Measurements from ENCODE around the gene GRM8.

The GRM8 gene

GRCh38 chr7:127146746-127147536 lies 105.8 kb downstream of the GRM8 start:
- H3K4me3 ChIP-seq (ENCODE audit: control insufficient read depth, low read depth, low read length): no peak overlapping the region
- TF ChIP-seq CTCF (conservative IDR thresholded peaks at IDR 0.05; ENCODE audit: control insufficient read depth, insufficient read depth, low read depth, low read length): no peak
- DNase-seq (ENCODE audit: low read depth): no peak

- DNase-seq (ENCODE audit: low read depth): no peak
- no peak for TF ChIP-seq CTCF (conservative IDR thresholded peaks at IDR 0.05; ENCODE audit: control insufficient read depth, insufficient read depth, low read depth, low read length)
- no peak overlapping the region for H3K4me3 ChIP-seq (ENCODE audit: control insufficient read depth, low read depth, low read length)
Observed at GRCh38 chr7:127137146-127137545, 115.6 kb downstream of the GRM8 start.

- no peak for TF ChIP-seq CTCF (conservative IDR thresholded peaks at IDR 0.05; ENCODE audit: control insufficient read depth, insufficient read depth, low read depth, low read length)
- H3K4me3 ChIP-seq (ENCODE audit: control insufficient read depth, low read depth, low read length): no peak overlapping the region
- DNase-seq (ENCODE audit: low read depth): no peak
Observed at GRCh38 chr7:127135871-127136485, 116.8 kb downstream of the GRM8 start.

- DNase-seq (ENCODE audit: low read depth): no peak
- TF ChIP-seq CTCF (conservative IDR thresholded peaks at IDR 0.05; ENCODE audit: control insufficient read depth, insufficient read depth, low read depth, low read length): no peak
- H3K4me3 ChIP-seq (ENCODE audit: control insufficient read depth, low read depth, low read length): no peak overlapping the region
Observed at GRCh38 chr7:127123220-127123619, 129.5 kb downstream of the GRM8 start.

- no peak for TF ChIP-seq CTCF (conservative IDR thresholded peaks at IDR 0.05; ENCODE audit: control insufficient read depth, insufficient read depth, low read depth, low read length)
- DNase-seq (ENCODE audit: low read depth): no peak
- H3K4me3 ChIP-seq (ENCODE audit: control insufficient read depth, low read depth, low read length): no peak overlapping the region
Observed at GRCh38 chr7:127119517-127119916, 133.2 kb downstream of the GRM8 start.

GRCh38 chr7:127114742-127115265 lies 137.9 kb downstream of the GRM8 start:
- no peak for TF ChIP-seq CTCF (conservative IDR thresholded peaks at IDR 0.05; ENCODE audit: control insufficient read depth, insufficient read depth, low read depth, low read length)
- DNase-seq (ENCODE audit: low read depth): no peak
- H3K4me3 ChIP-seq (ENCODE audit: control insufficient read depth, low read depth, low read length): no peak overlapping the region
